Activated CD8-positive, alpha-beta T cell treated with anti-CD3 and anti-CD28 coated beads, Interleukin-2, amount 10 ng/mL, durations not matched to agents 7 days and 5 days (primary cell): ENCODE results near the gene S100B. TPM values are rescaled to one million over a fixed set of nuclear protein-coding genes. Genes with fewer than 3 reads are reported as not detected.

ENCODE experiments used
- ATAC-seq: fragments of 150-1000 bp; cut with Tn5 transposase; one replicate; pipeline ENCODE4 v1.10.0; 2021; ENCODE audit warnings: moderate library complexity
- CTCF ChIA-PET: fragments of 350-600 bp; sonication (Branson Sonifier 250); formaldehyde crosslinking; loops from one replicate; lab custom pipeline; 2021; ENCODE audit warnings: antibody characterized with exemption; lab: Charles Lee
- POLR2A ChIA-PET: fragments of 350-600 bp; sonication (Branson Sonifier 250); formaldehyde crosslinking; loops from one replicate; lab custom pipeline; 2021; ENCODE audit warnings: antibody characterized with exemption; lab: Charles Lee
- DNase-seq: peaks from one replicate; pipeline ENCODE4 v3.0.0-alpha.2; 2020
- H3K27ac Mint-ChIP-seq: one replicate; pipeline ENCODE4 v1.8.0; 2021; ENCODE audit warnings: mild to moderate bottlenecking, mixed read lengths
- H3K27me3 Mint-ChIP-seq: one replicate; pipeline ENCODE4 v1.8.0; 2021; ENCODE audit warnings: low read depth, mixed read lengths
- H3K36me3 Mint-ChIP-seq: one replicate; pipeline ENCODE4 v1.8.0; 2021; ENCODE audit warnings: low read depth, mixed read lengths
- H3K4me1 Mint-ChIP-seq: one replicate; pipeline ENCODE4 v1.8.0; 2021; ENCODE audit warnings: low read depth, mixed read lengths
- H3K4me3 Mint-ChIP-seq: one replicate; pipeline ENCODE4 v1.8.0; 2021; ENCODE audit warnings: mild to moderate bottlenecking, mixed read lengths
- H3K9me3 Mint-ChIP-seq: one replicate; pipeline ENCODE4 v1.8.0; 2022; ENCODE audit warnings: mixed read lengths; ENCODE audit not compliant: insufficient read depth
- total RNA-seq, 2 experiments: library from RNA; stranded (reverse); gene quantifications; one replicate each; pipeline ENCODE4 v1.2.3, GENCODE V29; 2021

Gene S100B
- total RNA-seq = 1 to 10 TPM; 8.5 to 9.5 TPM

DNA sequence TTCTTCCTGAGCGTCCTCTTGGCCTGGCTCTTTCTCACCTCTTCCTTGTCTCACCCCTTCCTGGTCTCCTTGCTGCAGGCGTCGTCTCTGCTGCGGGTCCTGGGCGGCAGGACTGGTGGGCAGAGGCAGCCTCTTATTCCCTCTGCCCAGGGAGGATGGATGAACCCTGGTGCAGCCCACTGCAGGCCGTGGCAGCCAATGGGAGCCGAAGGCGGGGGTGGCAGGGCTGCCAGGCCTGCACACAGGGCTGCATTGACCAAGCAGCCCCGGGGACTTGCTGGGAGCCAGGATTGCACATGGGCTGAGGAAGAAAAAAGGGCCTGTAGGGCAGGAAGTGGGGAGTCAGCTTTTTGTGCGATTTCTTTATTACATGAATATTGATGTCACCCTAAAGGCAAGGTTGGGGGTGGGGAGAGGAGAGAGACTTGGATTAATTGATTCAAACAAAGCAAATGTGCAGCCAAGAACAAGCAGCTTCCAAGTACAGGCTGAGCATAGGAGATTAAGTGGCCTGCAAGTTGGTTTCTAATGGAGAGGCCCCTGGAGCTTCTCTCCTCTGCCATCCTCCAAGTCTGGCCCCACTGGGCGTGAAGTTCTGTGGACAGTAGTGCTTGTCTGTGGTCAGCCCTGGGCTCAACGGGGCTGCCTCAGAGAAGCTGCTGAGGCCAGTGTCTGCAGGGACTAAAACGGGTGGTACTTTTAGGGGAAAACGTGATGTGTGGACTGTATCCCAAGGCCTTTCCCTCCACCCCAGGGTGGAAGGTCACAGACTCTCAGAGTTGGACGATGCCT is at the start of gene S100B:
S100B (minus strand) TSS at position 108 of the 792 bp plus-strand sequence. CDS start 2,667 bp downstream, outside the sequence.
- CTCF ChIA-PET = interaction anchor here (1.0 to 2.3 kb wide), 5 partner anchors 16 to 73 kb away, joined by 3 to 10 read pairs (median 4); no protein-coding TSS in a partner anchor
- Mint-ChIP-seq H3K27me3 (no peaks in the 10 kb centered on the region), H3K36me3 (no peaks in the 10 kb centered on the region), H3K9me3 (no peaks in the 10 kb centered on the region), H3K27ac (peak within 1 kb of the TSS; percentile 89), H3K4me1 (peaks cover 41% of the 10 kb centered on the region), H3K4me3 (peak within 1 kb of the TSS; percentile 59)
- POLR2A ChIA-PET = interaction anchor here (0.6 to 2.5 kb wide), 7 partner anchors 16 to 148 kb away, joined by 3 to 25 read pairs (median 4); partner anchors contain the start of gene PRMT2
- ATAC-seq (peak; percentile 18), DNase-seq (peak; percentile 44)

- POLR2A ChIA-PET = no interaction called here
- Mint-ChIP-seq H3K9me3 (peaks cover 35% of the 10 kb centered on the region), H3K4me3 (no peak overlapping the region), H3K27me3 (no peaks in the 10 kb centered on the region), H3K27ac (no peak overlapping the region), H3K36me3 (peaks cover 98% of the 10 kb centered on the region), H3K4me1 (peaks cover 8% of the 10 kb centered on the region)
- no peak for ATAC-seq
- no peak for DNase-seq
- CTCF ChIA-PET = no interaction called here
These were observed 46.2 kb upstream of the S100B start for GRCh38 chr21:46651121-46651520.

GRCh38 chr21:46650476-46651098 is 45.7 kb upstream of the S100B start:
- POLR2A ChIA-PET = no interaction called here
- Mint-ChIP-seq H3K27me3 (no peaks in the 10 kb centered on the region), H3K9me3 (peaks cover 30% of the 10 kb centered on the region), H3K36me3 (peaks cover 98% of the 10 kb centered on the region), H3K4me1 (peaks cover 10% of the 10 kb centered on the region), H3K27ac (peak overlapping the region; percentile 49), H3K4me3 (no peak overlapping the region)
- ATAC-seq (no peak), DNase-seq (no peak)
- CTCF ChIA-PET = no interaction called here

- no peaks in the 10 kb centered on the region for H3K27me3 Mint-ChIP-seq
- no peak for DNase-seq
- peaks cover 10% of the 10 kb centered on the region for H3K4me1 Mint-ChIP-seq
- H3K9me3 Mint-ChIP-seq = peaks cover 20% of the 10 kb centered on the region
- CTCF ChIA-PET = no interaction called here
- POLR2A ChIA-PET = no interaction called here
- H3K4me3 Mint-ChIP-seq = no peak overlapping the region
- no peak overlapping the region for H3K27ac Mint-ChIP-seq
- ATAC-seq = no peak
- peaks cover 95% of the 10 kb centered on the region for H3K36me3 Mint-ChIP-seq
These were observed 44.5 kb upstream of the S100B start for GRCh38 chr21:46649356-46649755.

- no peak for DNase-seq
- H3K4me3 Mint-ChIP-seq = no peak overlapping the region
- peaks cover 13% of the 10 kb centered on the region for H3K9me3 Mint-ChIP-seq
- H3K27me3 Mint-ChIP-seq = no peaks in the 10 kb centered on the region
- CTCF ChIA-PET = no interaction called here
- no peak overlapping the region for H3K27ac Mint-ChIP-seq
- peaks cover 95% of the 10 kb centered on the region for H3K36me3 Mint-ChIP-seq
- H3K4me1 Mint-ChIP-seq = peaks cover 10% of the 10 kb centered on the region
- no peak for ATAC-seq
- POLR2A ChIA-PET = no interaction called here
These were observed 43.7 kb upstream of the S100B start for GRCh38 chr21:46648539-46648938.

DNA sequence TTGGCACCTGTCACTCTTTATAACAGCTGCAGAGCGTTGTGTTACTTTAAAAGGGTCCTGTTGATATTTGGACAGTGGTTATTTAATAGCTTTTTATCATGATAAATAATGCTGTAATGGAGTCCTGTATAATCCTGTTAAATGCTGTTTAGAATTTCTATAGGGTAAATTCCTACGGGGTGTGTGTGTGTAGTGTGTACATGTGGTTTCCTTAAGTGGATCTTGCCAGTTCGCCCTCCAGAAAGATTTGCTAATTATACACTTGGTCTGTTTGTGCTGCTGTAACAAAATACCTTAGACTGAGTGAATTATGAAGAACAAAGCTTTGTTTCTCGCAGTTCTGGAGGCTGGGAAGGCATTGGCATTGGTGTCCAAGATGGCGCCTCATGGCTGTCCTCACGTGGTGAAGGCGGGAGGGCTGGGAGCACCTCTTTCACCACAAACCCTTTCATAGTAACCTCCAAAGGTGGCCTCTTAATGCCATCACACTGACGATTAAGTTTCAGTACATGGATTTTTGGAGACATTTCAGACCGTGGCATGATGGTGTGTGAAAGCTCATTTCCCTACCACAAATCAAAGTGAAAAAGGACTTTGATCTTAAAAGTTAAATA is 41.8 kb upstream of the S100B start:
- Mint-ChIP-seq H3K9me3 (peaks cover 3% of the 10 kb centered on the region), H3K4me3 (no peak overlapping the region), H3K27ac (no peak overlapping the region), H3K27me3 (no peaks in the 10 kb centered on the region), H3K36me3 (peaks cover 86% of the 10 kb centered on the region), H3K4me1 (peaks cover 10% of the 10 kb centered on the region)
- DNase-seq (peak; percentile 9), ATAC-seq (no peak)
- CTCF ChIA-PET = interaction anchor here (1.1 kb wide), 1 partner anchor 9 kb away, joined by 3 read pairs; no protein-coding TSS in a partner anchor
- POLR2A ChIA-PET = no interaction called here

DNA sequence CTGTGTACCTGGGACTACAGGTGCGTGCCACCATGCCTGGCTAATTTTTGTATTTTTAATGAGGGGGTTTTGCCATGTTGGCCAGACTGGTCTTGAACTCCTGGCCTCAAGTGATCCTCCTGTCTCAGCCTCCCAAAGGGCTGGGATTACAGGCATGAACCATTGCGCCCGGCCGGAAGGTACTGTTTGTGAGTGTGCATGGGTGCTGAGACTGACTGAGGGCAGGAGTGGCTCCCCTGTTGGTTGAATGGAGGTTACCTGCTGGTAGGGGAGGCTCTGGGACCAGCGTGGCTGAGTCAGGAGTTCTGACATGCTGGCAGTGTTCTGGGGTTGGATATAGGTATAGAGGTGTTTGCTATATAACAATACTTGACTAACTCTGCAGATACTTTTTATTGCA is 41.0 kb upstream of the S100B start:
- CTCF ChIA-PET = interaction anchor here (1.1 kb wide), 1 partner anchor 8 kb away, joined by 3 read pairs; no protein-coding TSS in a partner anchor
- DNase-seq (peak; percentile 13), ATAC-seq (no peak)
- peaks cover 3% of the 10 kb centered on the region for H3K9me3 Mint-ChIP-seq
- H3K27ac Mint-ChIP-seq = no peak overlapping the region
- H3K27me3 Mint-ChIP-seq = no peaks in the 10 kb centered on the region
- H3K36me3 Mint-ChIP-seq = peaks cover 84% of the 10 kb centered on the region
- POLR2A ChIA-PET = no interaction called here
- no peak overlapping the region for H3K4me3 Mint-ChIP-seq
- peaks cover 10% of the 10 kb centered on the region for H3K4me1 Mint-ChIP-seq

DNA sequence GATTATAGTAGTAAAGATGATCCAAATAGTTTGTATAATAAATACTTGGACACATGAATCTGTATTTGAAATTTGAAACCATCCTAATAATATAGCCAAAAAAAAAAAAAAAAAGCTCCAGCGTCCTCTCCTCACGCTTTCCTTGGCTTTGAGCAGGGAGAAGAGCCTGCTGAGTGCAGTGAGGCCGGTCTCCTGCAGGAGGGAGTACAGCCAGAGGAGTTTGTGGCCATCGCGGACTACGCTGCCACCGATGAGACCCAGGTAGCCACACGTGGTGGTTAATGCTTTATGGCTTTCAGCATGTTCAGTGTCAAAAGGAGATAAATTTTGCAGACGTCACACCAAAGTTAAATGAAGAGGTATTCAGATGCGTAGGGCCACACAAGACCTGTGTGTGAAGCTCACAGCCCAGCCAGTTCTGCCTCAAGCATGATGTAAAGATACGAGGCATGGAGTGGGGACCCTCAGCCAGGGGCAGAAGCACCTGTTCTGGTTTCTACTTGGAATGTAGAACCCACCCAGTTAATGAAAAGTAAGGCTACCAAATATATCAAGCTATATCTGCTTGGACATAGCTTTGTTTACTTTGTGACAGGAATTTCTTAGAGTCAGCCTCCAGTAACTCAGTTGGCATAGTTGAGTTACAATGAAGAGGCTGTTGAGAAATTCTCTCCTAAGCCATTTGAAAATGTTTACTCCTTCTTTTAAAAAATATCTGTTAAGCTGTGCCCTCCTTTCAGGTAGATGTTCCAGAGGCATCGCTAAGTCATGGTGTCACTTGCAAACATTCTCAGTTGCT is 38.7 kb upstream of the S100B start:
- peaks cover 3% of the 10 kb centered on the region for H3K9me3 Mint-ChIP-seq
- no peak for ATAC-seq
- no peaks in the 10 kb centered on the region for H3K27me3 Mint-ChIP-seq
- DNase-seq = no peak
- no peak overlapping the region for H3K27ac Mint-ChIP-seq
- ChIA-PET CTCF (interaction anchor here (1.1 to 2.3 kb wide), 3 partner anchors 10 to 91 kb away, joined by 3 to 5 read pairs (median 3); no protein-coding TSS in a partner anchor), POLR2A (interaction anchor here (0.9 kb wide), 1 partner anchor 92 kb away, joined by 3 read pairs; no protein-coding TSS in a partner anchor)
- H3K4me3 Mint-ChIP-seq = no peak overlapping the region
- peaks cover 27% of the 10 kb centered on the region for H3K4me1 Mint-ChIP-seq
- H3K36me3 Mint-ChIP-seq = peaks cover 79% of the 10 kb centered on the region

- peaks cover 75% of the 10 kb centered on the region for H3K36me3 Mint-ChIP-seq
- peaks cover 3% of the 10 kb centered on the region for H3K9me3 Mint-ChIP-seq
- no peaks in the 10 kb centered on the region for H3K27me3 Mint-ChIP-seq
- peaks cover 40% of the 10 kb centered on the region for H3K4me1 Mint-ChIP-seq
- no peak overlapping the region for H3K4me3 Mint-ChIP-seq
- ATAC-seq = no peak
- H3K27ac Mint-ChIP-seq = no peak overlapping the region
- POLR2A ChIA-PET = no interaction called here
- DNase-seq = no peak
- CTCF ChIA-PET = no interaction called here
These were observed 36.8 kb upstream of the S100B start for GRCh38 chr21:46641656-46642055.

- Mint-ChIP-seq H3K27me3 (no peaks in the 10 kb centered on the region), H3K4me1 (peaks cover 42% of the 10 kb centered on the region), H3K4me3 (peak overlapping the region; percentile 22), H3K36me3 (peaks cover 63% of the 10 kb centered on the region), H3K9me3 (no peaks in the 10 kb centered on the region), H3K27ac (no peak overlapping the region)
- ChIA-PET CTCF (interaction anchor here (0.9 to 2.6 kb wide), 17 partner anchors 8 to 182 kb away, joined by 3 to 14 read pairs (median 4); partner anchors contain the start of gene DIP2A), POLR2A (interaction anchor here (1.3 kb wide), 1 partner anchor 180 kb away, joined by 3 read pairs; no protein-coding TSS in a partner anchor)
- no peak for DNase-seq
- no peak for ATAC-seq
These were observed 34.9 kb upstream of the S100B start for GRCh38 chr21:46639489-46640386.
